HG03280 (cell line): ENCODE data around the gene IFNL1.
"Not testable (repeated sequence)": the region's sequence is repeated elsewhere in the genome, so short reads cannot be mapped to it uniquely, and the experiment has no call there.

Experiments
- ATAC-seq: cut with Tn5 transposase; IDR thresholded peaks from one replicate; pipeline ENCODE4 v1.9.1; 2021; ENCODE audit warnings: mild to moderate bottlenecking, moderate library complexity; ENCODE audit not compliant: unreplicated experiment

The IFNL1 gene

DNA sequence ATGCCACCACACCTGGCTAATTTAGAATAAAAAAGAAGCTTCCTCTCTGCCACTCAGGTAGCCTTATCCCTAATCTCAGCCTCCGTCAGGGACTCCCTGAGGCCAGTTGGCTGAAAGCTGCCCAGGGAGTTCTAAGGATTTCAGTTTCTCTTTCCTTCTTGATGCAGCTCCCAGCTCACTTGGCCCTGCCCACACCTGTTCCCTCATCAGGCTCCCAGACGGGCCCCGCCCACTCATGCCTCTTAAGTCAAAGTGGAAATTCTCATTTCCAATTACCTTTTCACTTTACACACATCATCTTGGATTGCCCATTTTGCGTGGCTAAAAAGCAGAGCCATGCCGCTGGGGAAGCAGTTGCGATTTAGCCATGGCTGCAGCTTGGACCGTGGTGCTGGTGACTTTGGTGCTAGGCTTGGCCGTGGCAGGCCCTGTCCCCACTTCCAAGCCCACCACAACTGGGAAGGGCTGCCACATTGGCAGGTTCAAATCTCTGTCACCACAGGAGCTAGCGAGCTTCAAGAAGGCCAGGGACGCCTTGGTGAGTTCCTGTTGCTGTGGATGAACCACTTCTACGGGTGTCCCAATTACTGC lies at the start of gene IFNL1:
IFNL1 (plus strand) TSS at position 353 of the 591 bp plus-strand sequence; CDS start at position 368, 15 bp downstream.
- no peak for ATAC-seq

GRCh38 chr19:39246951-39247669 lies 49.1 kb upstream of the IFNL1 start:
- ATAC-seq, result no peak

DNA sequence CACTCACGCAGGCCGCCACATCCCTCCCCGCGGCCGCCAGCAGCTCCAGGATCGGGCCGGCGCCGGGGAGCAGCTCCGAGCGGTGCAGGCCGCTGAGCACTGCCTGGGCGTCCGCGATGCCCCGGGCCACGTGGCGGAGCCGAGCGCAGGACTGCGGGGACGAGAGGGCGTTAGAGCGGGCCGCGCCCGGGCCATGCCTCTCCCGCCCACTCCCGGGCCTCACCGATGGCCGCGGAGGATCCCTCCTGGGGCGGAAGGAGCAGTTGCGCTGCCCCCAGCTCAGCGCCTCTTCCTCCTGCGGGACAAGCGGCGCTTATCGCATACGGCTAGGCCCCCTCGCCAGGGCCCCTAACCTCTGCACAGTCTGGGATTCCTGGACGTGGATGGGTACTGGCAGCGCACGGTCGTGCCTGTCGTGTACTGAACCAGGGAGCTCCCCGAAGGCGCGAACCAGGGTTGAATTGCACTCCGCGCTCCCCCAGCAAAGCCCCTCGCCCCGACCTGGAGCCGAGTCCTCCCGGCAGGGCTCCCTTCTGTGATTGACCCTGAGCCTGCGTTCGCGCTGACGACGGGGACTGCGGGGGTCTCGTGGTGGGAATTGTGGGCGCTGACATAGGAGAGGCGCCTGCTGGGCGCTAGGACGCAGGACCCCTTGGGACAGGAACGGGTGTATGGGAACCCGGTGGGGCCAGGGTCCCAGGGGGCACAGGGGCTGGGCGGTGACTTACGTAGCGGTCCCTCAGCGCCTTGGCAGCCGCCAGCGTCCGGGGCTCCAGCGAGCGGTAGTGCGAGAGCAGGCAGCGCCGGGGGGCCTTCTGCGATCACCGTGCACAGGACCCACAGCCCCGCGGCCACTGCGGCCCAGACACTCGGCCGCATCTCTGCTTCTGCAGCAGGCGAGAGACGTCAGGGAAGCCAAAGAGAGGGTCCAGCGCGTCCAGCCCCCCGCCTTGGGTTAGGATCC lies 48.2 kb upstream of the IFNL1 start:
- ATAC-seq, result no peak

DNA sequence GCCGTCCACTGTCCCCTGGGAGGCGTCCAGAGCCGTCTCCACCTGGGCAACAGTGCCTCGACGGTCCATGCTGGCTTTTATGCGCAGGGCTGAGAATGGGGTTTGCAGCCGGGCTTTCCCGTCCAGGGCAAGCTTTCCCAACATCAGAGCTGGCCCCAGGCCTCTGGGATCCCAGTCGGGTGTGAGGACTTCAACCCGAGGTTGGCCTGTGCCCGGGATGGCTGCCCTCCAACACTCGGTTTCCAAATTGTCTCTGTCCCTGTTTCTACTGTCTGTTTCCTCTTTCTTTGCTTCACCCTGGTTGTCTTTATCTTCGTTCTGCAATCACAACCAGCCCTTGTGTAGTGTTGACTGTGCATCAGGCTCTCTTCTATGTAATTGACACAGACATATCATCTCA lies 47.4 kb upstream of the IFNL1 start, which contains the start of gene IFNL4:
IFNL4 (minus strand) TSS at position 51 of the 400 bp plus-strand sequence.
- no peak for ATAC-seq

DNA sequence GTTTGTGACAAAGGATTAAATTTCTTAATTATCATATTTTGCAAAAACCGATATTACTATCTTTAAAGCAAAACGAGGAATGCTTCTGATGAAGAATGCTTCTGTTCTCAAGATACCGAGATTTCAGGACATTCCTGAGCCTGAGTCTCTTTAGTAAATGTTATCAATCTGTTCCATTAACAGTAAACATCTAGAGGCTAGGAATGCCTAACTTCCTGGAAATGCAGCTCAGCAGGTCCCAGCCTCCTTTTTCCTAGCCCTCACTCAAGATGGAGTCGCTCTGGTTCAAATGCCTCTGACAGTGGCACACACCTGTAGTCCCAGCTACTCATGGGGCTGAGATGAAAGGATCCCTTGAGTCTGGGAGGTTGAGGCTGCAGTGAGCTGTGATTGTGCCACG lies 45.1 kb upstream of the IFNL1 start:
- no peak for ATAC-seq

DNA sequence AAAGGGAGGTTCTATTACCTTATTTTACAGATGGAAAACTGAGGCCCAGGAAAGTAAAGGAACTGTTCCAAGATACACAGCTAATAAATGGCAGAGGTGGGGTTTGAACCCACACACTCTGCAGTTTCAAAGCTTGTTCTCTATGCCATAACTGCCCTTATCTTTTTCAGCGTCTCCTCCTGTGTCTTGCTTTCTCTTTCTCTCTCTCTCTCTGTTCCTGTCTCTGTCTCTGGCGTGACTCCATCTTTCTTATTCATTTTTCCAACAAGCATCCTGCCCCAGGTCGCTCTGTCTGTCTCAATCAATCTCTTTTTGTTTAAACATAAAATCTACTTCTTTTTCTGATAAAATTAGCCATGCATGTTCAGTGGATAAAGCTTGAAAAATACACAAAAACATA lies 44.4 kb upstream of the IFNL1 start:
- ATAC-seq, result no peak

DNA sequence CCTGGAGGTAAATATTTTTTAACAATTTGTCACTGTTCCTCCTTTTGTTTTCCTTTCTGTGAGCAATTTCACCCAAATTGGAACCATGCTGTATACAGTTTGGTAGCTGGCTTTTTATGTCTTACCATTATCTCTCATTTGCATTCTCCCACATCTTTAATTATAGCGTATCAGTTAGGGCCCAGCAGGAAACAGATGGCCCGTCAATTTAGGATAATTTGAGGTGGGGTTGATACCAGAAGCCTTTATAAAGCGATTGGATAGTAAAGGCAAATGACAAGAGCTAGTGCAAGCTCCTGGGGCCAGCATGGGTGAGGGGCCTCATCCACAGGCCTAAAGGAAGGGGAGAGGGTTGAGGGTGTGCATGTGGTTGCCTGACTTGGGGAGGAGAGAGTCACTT lies 43.7 kb upstream of the IFNL1 start:
- no peak for ATAC-seq

- no peak for ATAC-seq
Observed at GRCh38 chr19:39253374-39254149, 42.6 kb upstream of the IFNL1 start.

DNA sequence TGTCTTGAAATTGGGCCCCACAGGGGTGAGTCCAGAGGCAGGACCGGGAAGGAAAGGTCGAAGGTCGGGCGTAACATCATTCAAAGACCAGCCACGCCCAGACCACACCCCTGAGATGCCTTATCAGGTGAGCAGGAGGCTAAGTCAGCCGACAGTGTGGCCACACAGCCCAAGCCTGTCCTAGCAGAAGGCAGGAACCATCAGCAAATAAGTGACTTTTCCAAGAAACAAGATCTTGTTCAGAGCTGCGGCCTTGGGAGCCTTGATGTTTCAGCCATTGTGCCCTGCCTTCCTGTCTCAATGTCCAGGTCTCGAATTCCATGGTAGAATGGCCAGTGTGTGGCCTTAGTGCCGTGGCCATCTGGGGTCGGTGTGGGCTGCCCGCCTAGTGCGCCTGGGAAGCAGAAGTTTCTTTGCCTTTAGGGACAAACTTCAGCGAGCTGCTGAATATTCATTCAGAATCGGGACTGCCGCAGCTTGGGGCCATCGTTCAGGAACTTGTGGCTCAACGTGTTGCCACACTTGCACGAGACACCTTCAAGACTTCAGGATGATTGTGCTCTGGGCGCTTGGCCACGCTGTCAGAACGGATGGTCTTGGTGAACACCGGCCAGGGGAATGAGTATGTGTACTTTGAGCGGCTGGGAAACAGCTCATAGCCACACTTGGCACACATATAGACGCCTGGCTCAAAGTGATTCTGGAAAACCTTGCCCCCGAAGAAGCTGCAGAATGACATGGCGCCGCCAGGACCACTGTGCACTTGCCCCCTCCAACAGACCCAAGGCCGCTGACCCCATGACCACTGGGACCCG lies 41.5 kb upstream of the IFNL1 start:
- no peak for ATAC-seq

DNA sequence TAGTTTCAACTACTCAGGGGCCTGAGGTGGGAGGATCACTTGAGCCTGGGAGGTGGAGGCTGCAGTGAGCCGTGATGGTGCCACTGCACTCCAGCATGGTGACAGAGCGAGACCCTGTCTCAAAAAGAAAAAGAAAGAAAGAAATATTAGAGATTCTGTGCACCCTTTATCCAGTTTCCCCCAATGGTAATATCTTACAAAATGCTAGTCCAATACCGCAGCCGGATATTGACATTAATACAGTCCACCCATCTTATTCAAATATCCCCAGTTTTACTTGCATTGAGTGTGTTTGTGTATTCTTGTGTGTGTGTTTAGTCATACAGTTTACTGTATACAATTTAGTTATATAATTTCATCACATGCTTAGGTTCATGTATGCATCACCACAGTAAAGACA lies 39.0 kb upstream of the IFNL1 start:
- no peak for ATAC-seq

DNA sequence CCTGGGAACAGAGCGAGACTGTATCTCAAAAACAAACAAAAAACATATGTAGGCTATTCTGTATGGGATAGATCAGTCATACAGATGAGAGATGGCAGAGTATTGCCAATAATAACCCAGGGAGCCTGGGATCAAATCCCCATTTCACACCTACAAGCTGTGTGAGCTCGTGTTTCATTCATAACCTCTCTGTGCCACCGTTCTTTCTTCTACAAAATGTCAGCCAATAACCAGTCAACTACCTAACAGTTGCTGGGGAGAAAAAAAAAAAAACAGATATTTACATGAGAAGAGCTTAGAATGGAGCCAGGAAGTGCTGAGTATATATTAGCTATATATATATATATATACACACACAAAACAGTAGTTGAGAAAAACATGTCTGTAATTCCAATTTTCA lies 34.5 kb upstream of the IFNL1 start:
- ATAC-seq, result no peak

DNA sequence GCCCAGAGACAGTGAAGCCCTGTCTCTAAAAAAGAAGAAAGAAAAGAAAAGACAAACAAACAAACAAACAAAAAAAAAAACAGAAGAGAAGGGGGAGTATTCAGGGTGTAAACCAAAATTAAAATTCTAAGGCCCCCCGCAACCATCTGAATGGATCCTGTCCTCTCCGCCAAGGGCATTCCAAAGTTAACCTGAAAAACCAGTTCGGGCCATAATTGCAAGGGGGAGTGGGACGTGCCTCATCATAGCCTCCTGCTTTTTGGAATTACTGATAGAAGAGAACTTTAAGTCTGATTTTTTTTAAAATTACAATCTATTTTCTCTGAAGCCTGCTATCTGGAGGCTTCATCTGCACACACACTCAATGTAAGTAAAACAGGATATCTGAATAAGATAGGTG lies 33.7 kb upstream of the IFNL1 start:
- no peak for ATAC-seq

- ATAC-seq, result no peak
Observed at GRCh38 chr19:39263912-39264305, 32.3 kb upstream of the IFNL1 start.

- no peak for ATAC-seq
Observed at GRCh38 chr19:39264306-39265290, 31.6 kb upstream of the IFNL1 start.

- no peak for ATAC-seq
Observed at GRCh38 chr19:39265321-39265916, 30.8 kb upstream of the IFNL1 start.

DNA sequence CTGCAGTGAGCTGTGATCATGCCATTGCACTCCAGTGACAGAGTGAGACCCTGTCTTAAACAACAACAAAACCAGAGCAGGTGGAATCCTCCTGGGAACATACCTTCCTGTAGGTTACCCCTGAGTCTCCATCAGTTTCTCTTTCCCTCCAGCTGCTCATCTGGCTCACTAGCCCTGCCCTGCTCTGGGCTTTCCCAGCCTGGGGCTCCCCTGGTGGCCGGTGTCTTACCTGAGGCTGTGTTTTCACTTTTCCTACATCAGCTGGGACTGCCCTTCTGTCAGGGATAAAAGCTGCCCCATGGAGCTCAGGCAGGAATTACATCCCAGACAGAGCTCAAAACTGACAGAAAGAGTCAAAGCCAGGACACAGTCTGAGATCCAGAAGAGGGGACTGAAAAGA lies 28.1 kb upstream of the IFNL1 start, which contains the start of gene IFNL2:
IFNL2 (plus strand) TSS at position 312 of the 400 bp plus-strand sequence. CDS start 173 bp downstream, outside the sequence.
- ATAC-seq, result not testable (repeated sequence)

- not testable (repeated sequence) for ATAC-seq
Observed at GRCh38 chr19:39268531-39269223, 27.5 kb upstream of the IFNL1 start.

DNA sequence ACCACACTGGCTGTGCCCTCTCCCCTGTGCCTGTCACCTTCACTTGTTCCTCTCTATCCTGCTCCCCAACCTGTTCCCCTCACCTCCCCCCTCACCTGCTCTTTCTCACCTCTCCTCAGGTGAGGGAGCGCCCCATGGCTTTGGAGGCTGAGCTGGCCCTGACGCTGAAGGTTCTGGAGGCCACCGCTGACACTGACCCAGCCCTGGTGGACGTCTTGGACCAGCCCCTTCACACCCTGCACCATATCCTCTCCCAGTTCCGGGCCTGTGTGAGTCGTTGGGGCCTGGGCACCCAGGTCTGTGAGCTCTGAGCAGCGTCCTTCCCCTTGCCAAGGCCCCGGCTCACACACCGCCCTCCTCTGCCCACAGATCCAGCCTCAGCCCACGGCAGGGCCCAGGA lies 26.8 kb upstream of the IFNL1 start:
- not testable (repeated sequence) for ATAC-seq
